Upper lobe of left lung (tissue), 4 donors: ENCODE results near the gene TMPRSS3.

Experiments used
- CTCF ChIP-seq, 6 experiments: fragments of 450-650 bp in 4 of 6; fragments of 200-600 bp in 2 of 6; sonication (generic) in 2 of 6; IDR thresholded peaks; one replicate each; pipeline ENCODE4 v1.5.1; 2016 to 2019; ENCODE audit warnings: antibody characterized with exemption in 6 of 6
- POLR2AphosphoS5 ChIP-seq, 2 donors: sonication (generic); formaldehyde crosslinking; IDR thresholded peaks; one replicate each; pipeline ENCODE4 v1.5.1; 2017; ENCODE audit warnings: antibody characterized with exemption in 2 of 2

GRCh38 chr21:42377211-42377950 is 18.5 kb downstream of the TMPRSS3 start:
- no peak for TF ChIP-seq CTCF (IDR thresholded peaks at IDR 0.05)
- TF ChIP-seq POLR2AphosphoS5 (IDR thresholded peaks at IDR 0.05): no peak
